GM21423 (cell line): ENCODE data around the gene RBL1.
"Not testable (repeated sequence)": the region's sequence is repeated elsewhere in the genome, so short reads cannot be mapped to it uniquely, and the experiment has no call there.

Experiments used
- ATAC-seq: cut with Tn5 transposase; IDR thresholded peaks from one replicate; pipeline ENCODE4 v1.9.1; 2021; ENCODE audit warnings: mild to moderate bottlenecking, moderate library complexity; ENCODE audit not compliant: unreplicated experiment

Gene RBL1

DNA sequence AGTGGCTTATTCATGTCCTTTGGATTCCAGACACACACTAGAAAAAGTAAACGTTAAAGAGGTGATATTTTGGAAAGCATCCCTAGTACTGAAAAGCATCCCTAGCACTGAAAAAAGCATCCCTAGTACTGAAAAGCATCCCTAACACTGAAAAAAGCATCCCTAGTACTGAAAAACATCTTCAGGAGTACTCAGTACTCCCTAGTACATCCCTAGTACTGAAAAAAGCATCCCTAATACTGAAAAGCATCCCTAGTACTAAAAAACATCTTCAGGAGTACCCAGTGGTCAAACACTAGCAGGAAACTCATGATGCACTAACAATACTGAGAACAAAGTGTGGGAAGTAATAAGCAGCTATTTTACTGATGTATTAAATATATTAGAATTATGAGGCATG lies 98.7 kb downstream of the RBL1 start:
- ATAC-seq = no peak

DNA sequence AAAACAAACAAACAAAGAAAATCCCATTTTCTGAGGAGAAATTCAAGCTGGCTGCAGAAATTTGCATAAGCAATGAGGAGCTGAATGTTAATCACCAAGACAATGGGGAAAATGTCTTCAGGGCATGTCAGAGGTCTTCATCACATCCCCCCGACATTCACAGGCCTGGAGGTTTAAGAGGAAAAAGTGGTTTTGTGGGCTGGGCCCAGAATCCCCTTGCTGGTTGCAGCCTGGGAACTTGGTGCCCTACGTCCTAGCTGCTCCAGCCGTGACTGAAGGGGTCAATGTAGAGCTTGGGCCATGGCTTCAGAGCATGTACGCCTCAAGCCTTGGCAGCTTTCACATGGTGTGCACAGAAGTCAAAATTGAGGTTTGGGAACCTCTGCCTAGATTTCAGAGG lies 101.6 kb downstream of the RBL1 start:
- ATAC-seq = not testable (repeated sequence)

- no peak for ATAC-seq
These were observed 102.9 kb downstream of the RBL1 start for GRCh38 chr20:36992802-36993334.

- no peak for ATAC-seq
These were observed 104.1 kb downstream of the RBL1 start for GRCh38 chr20:36991703-36992102.

DNA sequence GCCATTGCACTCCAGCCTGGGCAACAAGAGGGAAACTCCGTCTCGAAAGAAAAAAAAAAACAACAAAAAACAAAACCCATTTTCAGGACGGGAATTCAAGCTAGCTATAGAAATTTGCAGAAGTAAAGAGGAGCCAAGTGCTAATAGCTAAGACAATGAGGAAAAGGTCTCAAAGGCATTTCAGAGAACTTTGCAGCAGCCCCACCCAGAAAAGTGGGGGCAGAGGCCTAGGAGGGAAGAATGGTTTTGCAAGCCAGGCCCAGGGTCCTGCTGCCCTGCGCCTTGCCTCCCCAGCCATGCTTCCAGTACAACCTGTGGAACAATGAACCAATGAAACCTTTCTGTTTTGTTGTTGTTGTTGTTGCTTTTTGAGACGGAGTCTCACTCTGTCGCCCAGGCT lies 106.0 kb downstream of the RBL1 start:
- ATAC-seq = no peak

- no peak for ATAC-seq
These were observed 107.3 kb downstream of the RBL1 start for GRCh38 chr20:36988494-36988966.

DNA sequence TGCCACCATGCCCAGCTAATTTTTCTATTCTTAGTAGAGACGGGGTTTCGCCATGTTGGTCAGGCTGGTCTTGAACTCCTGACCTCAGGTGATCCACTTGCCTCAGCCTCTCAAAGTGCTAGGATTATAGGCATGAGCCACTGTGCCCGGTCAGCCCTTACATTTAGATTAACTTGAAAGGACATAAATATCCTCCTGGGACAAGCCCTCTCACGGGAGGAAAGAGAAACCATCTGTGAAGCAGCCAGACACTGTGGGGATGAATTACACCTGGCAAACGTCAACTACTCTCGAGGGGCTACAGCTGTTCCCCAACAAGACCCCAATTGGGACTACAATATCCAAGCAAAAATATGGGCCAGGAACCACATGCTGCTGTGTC lies 111.5 kb downstream of the RBL1 start:
- ATAC-seq = no peak

DNA sequence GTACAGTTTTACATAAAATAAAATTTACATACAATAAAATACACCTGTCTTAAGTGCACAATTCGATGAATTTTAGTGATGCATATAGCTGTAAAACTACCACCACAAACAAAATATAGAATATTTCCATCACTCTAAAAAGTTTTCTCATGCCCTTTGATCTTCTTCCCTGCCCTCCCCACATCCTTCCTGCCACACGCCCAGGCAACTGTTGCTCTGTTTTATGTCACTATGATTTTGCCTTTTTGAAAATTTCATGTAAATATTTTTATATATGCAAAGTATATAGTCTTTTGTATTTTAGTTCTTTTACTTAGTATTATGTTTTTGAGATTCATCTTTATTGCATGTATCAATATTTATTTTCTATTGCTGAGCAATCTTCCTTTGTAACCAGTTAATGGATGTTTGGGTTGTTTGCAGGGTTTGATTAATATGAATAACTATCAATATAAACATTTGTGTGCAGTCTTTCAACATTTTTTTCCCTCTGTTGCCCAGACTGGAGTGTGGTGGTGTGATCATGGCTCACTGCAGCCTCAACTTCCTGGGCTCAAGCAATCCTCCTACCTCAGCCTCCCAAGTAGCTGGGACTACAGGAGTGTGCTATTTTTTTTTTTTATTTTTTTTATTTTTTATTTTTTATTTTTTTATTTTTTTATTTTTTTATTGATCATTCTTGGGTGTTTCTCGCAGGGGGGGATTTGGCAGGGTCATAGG lies 120.5 kb downstream of the RBL1 start:
- no peak for ATAC-seq

DNA sequence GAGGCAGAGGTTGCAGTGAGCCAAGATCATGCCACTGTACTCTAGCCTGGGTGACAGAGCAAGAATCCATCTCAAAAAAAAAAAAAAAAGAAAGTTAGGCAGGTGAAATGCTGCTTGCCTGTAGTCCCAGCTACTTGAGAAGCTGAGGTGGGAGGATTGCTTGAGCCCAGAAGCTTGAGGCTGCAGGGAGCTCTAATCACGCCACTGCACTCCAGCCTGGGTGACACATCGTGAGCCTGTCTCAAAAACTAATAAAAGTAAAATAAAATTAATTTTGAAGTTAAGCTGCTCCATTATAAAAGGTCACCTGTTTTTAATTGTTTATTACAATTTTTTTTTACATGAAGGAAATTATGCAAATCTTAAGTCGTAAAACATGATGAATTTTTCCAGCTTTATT lies 121.1 kb downstream of the RBL1 start:
- no peak for ATAC-seq

- no peak for ATAC-seq
These were observed 124.7 kb downstream of the RBL1 start for GRCh38 chr20:36971103-36971502.

DNA sequence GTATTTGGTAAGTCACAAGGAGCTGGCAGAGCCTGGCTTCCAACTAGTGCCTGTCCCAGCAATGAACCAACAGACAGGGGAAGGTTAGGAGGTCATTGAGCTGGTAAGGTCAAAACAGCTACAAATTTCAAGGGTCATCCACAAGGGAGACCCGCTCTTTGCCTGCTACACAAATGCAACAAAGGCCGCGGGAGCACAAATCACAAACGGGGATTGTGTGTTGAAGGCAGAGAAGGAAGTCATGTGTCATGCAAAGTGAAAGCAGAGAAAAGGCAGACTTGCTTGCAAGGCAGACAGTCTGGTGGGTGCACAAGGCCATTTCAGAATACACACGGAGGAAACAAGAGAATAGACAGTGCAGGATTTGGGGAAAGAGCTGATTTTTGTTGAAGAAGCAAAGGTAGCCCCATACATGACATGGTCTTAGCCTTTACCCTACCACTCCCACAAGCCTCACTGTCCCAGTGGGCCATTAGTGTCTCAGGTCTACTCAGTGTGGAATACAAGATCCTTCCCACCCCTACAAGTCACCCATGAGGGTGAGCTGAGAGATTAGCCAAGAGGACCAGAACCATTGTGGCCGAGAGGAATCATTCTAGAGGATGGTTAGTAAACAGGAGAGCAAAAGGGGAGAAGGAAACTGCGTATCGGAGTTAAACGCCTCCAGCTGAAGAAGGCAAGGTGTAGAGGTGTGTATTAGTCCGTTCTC lies 126.2 kb downstream of the RBL1 start:
- no peak for ATAC-seq

- no peak for ATAC-seq
These were observed 126.7 kb downstream of the RBL1 start for GRCh38 chr20:36969051-36969450.

- no peak for ATAC-seq
These were observed 128.2 kb downstream of the RBL1 start for GRCh38 chr20:36967636-36968035.

- ATAC-seq = not testable (repeated sequence)
These were observed 128.8 kb downstream of the RBL1 start for GRCh38 chr20:36966965-36967364.

DNA sequence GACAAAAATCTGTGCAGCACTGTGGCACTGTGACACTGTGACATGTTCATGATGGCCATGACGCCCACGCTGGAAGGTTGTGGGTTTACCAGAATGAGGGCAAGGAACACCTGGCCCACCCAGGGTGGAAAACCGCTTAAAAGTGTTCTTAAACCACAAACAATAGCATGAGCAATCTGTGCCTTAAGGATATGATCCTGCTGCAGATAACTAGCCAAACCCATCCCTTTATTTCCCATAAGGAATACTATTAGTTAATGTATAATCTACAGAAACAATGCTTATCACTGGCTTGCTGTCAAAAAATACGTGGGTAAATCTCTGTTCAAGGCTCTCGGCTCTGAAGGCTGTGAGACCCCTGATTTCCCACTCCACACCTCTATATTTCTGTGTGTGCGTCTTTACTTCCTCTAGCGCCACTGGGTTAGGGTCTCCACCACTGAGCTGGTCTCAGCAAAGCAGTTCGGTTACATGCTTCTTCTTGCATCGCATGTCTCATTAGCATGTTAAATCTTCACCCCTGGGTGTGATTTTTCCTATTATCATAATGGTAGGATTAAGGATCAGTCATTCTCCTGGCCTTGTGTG lies 133.3 kb downstream of the RBL1 start:
- ATAC-seq = not testable (repeated sequence)

DNA sequence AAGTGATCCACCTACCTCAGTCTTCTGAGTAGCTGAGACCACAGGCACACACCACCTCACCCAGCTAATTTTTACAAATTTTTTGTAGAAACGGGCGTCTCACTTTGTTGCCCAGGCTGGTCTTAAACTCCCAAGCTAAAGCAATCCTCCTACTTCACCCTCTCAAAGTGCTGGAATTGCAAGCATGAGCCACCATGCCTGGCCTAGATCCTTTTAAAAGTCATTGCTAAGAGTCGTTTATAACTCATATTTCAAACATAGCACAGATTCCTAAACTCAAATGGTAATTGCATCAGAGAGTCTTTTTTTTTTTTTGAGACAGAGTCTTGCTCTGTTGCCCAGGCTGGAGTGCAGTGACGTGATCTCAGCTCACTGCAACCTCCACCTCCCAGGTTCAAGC lies 136.6 kb downstream of the RBL1 start:
- no peak for ATAC-seq

- no peak for ATAC-seq
These were observed 137.7 kb downstream of the RBL1 start for GRCh38 chr20:36957875-36958667.

GRCh38 chr20:36956674-36957073 lies 139.1 kb downstream of the RBL1 start:
- no peak for ATAC-seq

GRCh38 chr20:36956016-36956415 lies 139.8 kb downstream of the RBL1 start:
- no peak for ATAC-seq

- ATAC-seq = no peak
These were observed 143.6 kb downstream of the RBL1 start for GRCh38 chr20:36951979-36952738.
